ENCODE results near the gene HIC1.

HIC1 gene

DNA sequence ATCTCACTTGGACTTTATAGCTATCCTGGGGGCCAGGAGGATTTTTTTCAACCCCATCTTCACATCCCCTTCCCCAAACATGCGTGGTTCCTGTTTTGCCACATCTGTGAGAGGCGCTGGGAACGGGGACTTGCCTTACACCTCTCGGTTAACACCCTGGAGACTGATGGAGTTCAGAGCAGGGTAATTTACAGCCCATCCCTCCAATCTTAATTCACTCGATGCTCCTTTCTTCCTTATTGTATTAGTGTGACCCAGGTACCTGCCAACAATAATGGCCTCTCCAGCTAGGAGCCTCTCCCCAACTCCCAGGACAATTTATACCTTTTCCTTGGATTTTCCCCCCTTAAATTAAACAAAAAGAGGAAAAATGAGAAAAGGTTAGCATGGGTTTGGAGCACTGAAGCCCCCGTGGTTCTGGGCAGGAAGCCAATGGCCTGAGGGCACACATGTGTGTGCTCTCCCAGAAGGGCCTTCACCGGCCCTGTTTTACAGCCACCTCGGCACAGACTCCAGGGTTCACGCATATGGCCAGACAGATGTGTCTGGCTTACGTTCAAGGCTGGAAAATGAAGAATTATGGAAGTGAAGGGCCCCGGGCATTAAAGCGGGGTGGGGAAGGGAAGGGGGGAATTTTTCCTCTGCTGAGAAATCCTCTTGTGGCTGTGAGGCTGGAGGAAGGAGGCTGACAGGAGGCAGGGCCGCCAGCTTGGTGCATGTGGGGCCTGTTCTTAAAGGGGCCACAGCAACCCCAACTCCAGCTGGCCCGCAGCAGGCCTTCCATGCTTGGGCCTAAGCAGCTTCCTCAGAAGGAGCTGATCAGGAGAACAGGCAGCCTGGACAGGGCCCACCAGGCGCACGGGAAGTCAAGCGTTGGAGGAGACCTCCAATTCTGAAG is 21.4 kb downstream of the HIC1 start:
- DNase-seq (ENCODE audit: low spot score) = no peak

DNA sequence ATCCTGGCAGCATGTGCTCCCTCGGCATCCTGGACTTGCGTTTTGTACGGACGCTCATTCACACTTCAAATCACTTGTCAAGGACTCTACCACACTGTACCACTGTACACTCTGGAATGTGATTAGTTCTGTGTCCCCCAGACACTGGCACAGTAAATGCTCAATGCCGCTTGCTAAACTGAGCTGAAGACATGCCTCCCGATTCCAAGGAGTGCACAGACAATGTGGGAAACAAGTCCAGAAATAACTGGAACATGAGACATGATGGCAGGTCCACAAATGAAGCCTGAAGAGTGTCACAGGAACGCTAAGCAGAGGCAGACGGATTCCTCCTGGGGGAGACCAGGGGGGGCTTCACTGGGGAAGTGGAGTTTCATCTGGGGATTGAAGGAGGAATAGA is 22.1 kb downstream of the HIC1 start:
- no peak for DNase-seq (ENCODE audit: low spot score)

DNA sequence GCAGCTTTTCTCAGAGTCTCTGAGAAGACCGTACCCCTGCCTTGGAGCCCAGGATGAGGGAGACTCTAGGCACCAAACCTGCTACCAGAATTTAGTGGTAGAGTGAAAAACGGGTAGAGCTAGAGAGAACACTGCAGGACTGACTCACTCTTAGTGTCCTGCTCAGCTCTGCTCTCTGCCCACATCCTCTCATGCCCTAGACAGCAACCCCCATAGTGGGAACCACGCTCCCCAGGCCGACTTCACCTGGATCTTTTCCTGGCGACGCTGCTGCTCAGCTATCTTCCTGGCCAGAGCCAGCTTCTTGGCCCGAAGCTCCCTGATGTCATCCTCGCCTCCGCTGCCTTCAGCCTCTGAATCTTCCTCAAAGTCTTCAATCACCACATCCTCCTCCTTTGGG is 26.7 kb downstream of the HIC1 start:
- peak; percentile 47 for DNase-seq (ENCODE audit: low spot score)

DNA sequence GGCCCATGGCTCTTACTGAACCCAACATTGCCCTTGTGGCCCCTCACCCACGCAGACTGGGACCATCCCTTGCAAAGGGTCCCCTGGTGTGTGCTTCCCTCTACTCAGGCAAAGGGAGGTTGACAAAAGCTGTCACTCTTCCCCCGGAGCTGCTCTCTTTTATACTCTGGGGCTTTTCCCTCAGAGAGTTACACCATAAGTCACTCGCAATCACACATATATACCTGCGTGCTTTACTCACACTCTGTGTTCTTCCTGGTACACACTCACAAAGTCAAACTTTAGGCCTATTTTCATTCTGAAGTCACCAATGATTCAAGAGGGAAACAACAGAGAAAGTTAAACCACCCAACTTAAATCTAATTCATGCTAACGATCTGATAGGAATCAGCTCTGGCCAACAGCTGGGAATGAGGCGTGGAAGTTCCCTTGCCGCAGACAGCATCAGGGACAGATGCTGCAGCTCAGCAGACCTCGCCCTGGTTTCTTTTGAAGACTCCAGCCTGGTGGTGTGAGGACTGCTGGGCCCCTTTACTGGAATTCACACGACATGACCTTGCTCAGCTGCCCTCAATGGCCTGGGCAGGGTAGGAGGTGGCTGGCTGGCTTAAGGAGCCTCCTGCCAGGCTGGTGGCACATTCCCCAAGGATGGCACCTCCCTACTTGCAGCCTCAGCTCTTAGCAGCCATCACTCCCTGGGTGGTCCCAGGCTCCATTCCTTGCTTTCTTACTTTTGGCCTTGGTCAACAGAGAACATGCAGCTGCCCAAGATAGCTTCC is 27.3 kb downstream of the HIC1 start:
- DNase-seq (ENCODE audit: low spot score) = peak; percentile 42

DNA sequence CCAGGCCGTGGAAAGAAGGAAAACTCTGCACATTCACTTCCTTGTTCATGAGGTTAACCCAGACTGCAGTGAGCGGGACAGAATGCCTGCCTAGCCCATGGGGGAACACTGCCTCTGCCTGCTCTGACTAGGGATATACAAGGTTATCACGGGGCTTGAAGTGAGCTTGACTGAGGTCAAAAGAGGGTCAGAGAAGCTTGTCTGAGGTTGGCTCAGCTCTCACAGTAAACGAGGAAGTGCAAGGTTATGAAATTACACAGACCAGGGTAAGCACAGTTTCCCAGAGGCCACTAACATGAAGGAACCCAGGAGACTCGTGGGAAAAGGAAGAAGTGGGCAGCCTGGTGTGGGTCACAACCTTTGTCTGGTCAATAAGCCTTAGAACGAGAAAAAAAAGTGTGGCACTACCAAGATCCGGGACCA is 28.7 kb downstream of the HIC1 start:
- no peak for DNase-seq (ENCODE audit: low spot score)

DNA sequence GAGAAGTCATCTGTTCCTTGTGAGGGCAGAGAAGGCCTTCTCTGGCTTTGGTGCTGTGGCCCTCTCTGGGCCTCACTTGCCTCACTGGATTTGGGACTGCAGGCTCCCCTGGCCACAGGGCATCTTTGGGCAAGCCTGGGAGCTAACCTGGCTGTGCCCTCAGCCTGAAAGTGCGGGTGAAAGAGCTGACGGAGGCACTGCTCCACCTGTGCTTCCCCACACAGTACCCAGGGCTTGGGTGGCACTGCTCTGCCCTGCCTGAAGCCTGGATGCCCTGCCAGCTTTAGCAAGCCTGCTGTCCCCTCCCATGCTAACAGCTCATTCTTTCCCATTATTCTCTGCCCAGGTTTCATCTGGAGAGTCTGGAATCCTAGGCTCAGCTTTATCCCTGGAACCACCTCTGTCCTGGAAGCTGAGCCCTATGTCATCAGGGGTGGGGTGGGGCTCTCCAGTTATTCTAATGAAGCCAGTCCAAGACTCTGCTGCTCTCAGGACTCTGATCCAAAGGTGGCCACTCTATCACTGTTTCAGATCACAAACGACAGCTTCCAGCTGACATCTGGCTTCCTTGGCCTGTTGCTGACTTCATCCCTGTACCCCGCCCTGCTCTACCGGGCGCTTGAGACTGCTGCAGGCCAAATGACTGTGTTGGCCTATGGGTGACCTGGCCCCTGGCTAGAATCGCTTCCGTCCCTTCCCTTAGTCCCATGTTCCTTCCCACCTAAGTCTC is 29.3 kb downstream of the HIC1 start:
- peak; percentile 83 for DNase-seq (ENCODE audit: low spot score)

DNA sequence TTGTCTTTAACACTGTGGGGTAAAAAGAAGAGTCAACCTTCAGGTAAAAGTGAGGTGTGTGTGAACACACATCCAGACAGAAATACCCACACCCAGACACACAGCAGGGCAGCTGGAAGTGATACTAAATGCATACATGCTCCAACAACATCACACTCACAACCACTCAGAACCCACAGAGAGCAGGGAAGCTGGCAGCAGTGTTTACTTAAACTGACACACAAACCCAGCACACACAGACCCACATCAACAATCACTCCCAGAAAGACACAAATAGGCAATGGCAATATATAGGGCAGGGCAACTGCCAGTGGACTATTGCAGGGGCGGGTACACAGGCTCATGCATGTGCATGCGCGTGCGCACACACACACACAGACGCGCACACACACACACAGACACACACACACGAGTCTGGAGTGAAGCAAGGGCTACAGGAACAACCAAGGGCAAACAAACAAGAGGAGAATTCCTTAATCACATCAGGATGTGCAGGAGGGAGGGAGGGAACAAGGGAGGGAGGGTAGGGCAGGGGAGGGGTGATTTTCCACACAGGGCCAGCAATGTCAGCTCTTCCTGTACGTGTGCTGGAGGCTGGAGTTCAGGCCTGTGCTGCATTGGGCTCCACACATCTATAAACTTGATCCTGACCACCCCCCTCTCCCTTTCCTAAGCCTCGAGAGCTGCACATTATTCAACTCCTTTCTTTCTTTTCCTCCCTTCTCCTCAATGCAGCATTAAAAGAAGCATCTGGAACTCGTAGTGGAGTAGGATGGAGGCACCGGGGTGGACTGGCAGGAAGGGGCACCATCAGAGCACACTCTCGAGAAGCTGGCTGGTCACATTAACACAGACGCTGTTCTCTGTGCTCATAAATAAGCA is 30.1 kb downstream of the HIC1 start:
- peak; percentile 72 for DNase-seq (ENCODE audit: low spot score)

DNA sequence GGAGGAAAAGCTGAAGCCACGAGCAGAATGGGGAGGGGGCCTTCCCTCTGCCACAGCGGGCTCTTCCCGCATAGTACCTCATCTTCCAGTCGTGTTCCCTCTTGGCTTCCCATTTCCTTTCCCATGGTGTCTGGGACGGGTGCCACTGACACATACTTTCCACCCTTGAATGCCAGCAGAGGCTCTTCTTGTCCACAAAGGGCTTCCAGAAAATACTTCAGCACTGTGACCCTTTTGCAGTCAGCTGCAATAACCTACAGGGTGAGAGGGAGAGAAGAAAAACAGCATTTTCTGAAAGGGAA is 30.7 kb downstream of the HIC1 start:
- DNase-seq (ENCODE audit: low spot score) = peak; percentile 31

DNA sequence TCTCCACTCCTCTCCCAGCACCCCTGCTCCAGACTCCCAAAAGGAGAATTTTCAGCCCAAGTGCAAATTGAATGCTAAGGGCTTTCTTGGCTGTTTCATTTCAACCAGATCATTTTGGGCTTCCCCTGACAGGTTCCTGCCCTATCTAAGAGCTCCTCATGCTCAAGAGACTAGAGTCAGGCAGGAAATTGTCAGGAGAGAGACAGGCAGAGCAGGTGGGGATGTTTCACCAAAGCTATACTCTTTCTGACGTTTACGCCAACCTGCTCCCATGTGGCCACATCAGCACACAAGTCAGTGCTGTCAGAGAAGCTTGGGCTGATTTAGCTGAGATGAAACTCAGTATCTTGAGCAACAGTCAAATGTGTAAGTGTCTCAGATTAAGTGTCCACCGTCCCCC is 31.4 kb downstream of the HIC1 start:
- DNase-seq (ENCODE audit: low spot score) = no peak

DNA sequence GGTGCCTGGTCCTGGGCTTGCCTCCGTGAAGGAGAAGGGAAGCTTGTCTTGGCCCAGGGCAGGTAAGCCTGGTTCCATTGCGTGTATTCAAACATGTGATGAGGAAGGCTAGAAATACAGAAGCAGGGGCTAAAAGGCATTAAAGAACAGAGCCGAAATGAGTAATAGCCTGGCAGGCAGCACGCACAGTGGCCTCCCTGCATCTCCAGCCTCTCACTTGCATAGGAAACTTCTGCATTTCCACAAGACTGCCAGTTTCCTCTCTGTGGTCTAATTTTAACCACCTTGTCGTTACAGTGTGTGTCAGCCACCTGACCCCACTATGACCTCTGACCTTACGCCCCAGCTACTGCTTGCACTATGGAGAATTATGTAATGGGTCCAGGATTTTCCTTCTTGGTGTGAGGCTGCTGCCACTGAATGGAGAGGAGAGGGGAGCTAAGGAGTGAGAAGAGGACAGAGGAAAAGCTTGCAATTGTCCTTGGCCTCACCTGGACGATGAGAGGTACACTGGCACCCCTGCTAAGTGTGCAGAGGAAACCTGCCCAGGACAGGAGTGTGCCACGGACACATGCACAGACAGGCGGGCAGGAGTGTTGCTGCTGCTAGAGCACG is 32.8 kb downstream of the HIC1 start:
- no peak for DNase-seq (ENCODE audit: low spot score)

DNA sequence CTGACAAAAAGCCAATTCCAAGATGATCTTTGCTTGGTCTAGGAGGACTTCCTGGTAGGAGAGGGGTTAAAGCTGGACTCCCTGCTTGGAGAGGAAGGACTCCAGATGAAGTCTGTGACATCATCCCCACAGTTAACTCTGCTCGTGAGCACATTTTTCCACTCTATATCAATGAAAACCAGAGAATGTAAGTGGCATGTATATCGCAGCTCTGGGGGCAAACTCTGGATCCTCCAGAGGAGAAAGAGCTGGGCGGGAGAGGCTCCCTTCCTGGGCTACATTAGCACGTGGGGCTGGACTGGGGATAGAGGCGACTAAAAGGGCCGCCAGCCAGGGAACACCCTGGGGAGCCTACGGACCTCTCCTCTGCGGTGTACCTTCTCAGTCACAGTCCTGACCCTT is 34.1 kb downstream of the HIC1 start:
- DNase-seq (ENCODE audit: low spot score) = peak; percentile 41

DNA sequence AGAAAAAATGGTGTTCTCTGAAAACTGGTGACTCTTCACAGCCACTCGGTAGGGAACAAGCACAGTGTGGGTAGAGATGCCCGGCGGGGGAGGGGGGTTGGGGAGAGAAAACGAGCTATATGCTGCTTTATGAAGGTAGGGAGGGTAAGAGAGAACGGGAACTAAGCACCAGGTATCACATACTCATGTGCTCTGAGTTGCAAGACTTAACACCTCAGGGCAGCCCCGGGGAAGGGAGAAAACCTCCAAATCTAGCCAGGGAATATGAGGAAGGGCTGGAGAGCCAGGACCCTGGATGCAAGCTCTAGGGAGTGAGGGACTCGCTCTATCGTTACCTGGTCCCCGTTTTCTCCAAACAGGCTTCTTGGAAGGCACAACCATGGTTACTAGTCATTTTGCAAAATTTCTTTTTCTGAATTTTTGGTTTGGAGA is 35.3 kb downstream of the HIC1 start:
- DNase-seq (ENCODE audit: low spot score) = no peak

DNA sequence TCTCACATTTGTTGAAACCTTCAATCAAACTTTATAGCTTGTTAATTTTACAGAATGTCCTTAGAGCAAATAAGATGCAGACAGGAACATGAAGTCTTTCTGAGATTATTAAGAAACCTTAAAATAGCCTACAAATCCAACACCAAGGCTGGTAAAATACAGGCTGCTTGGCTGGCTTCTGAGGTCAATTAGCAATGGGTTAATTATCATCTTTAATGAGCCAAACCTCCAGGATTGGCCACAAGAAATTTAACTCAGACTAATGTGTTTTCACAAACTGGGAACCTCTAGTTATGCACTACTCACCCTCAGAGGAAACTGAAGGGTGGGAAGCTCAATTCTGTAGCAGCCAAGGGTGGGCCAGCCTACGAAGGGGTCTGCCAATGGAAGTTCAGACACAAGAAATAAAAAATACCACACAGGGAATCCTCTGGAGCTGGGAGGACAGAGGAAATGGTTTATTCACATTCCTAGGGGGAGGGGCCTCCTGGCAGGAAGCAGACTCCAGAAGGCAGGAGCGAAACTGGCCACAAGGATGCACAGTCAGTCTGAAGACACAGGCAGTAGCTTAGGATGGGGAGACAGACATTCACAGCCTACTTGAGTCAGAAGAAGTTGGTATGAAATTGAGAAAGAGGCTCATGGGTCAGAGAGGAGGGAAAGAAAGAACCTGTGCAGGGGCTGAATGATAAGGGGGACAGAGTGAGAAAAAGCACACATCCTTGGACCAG is 36.1 kb downstream of the HIC1 start:
- peak; percentile 93 for DNase-seq (ENCODE audit: low spot score)

DNA sequence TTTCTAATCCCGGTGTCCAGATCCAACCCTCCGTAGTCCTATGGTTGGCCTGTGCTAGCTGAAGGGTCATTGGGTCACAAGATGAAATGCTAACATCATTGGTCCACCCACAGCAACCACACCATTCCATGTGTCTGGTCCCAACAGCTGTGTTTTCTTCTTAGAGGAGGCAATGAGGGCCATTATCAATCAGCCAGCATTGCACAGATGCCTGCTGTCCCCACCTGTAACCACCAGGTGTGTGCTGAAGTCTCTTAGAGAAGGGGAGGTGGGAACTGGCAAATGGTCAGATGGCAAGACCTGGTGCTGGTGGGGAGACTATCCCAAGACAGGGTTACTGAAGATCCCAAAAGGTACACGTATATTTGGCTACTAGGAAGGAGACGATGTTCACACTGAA is 37.4 kb downstream of the HIC1 start:
- DNase-seq (ENCODE audit: low spot score) = no peak

DNA sequence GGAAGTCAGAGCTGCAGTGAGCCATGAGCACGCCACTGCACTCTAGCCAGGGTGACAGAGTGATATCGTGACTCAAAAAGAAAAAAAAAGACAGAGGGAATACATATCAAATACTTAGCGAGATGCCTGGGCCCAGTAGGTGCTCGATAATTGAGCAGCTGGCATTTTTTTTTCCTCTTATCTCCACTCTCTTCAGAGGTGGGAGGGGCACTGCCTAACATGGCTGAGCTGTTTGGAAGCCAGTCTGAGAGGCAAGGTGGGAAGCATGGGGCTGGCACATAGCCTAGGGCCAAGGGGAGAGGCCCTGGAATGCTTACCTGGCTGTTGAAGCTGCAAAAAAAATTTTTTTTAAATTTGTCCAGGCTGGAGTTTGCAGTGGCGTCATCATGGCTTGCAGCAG is 38.4 kb downstream of the HIC1 start:
- DNase-seq (ENCODE audit: low spot score) = no peak

DNA sequence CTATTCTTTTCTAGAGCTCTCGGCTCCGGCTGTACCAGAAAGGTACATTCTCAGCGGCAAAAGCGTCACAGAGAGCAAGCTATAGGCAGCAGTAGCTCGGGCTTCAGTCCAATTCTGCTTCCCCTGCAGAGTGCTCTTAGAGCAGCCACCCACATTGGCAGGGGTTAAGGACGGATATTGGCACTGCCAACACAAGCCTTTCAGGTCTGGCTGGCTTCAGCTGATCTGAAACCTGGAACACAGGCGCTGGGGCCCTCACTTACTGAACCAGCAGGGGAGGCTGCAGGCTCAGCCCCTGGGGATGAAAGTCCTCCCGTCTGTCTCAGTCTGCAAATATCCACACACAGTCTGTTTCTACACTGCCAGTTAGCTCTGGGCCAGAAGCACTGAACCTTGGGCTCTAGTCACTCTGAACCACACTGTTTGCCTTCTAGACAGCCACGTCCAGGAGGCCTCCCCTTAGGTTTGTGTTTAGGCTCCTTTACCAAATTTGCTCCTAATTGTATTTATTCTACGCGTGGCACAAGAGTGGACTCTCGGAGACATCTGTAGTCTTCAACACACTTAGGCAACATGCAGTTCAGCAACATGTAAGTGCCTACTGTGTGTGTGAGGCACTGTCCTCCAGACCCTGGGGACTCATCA is 40.1 kb downstream of the HIC1 start:
- peak; percentile 60 for DNase-seq (ENCODE audit: low spot score)

DNA sequence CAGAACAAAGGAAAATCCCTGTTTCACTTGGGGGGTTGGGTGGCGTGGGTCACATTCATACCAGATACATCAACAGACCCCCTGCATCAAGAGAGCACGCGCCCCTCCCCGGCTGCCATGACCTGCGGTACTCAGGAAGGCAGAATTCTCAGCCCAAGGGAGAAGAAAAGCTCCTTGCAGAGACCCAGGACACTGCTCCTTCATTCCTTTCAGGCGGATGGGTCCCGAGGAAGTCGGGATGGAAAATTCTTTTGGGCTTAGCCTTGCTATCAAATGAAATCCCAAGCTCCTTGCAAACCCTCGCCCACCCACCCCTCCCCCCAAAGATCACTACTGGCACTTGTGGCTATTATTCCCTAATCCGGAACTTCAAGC is 40.6 kb downstream of the HIC1 start:
- DNase-seq (ENCODE audit: low spot score) = no peak

DNA sequence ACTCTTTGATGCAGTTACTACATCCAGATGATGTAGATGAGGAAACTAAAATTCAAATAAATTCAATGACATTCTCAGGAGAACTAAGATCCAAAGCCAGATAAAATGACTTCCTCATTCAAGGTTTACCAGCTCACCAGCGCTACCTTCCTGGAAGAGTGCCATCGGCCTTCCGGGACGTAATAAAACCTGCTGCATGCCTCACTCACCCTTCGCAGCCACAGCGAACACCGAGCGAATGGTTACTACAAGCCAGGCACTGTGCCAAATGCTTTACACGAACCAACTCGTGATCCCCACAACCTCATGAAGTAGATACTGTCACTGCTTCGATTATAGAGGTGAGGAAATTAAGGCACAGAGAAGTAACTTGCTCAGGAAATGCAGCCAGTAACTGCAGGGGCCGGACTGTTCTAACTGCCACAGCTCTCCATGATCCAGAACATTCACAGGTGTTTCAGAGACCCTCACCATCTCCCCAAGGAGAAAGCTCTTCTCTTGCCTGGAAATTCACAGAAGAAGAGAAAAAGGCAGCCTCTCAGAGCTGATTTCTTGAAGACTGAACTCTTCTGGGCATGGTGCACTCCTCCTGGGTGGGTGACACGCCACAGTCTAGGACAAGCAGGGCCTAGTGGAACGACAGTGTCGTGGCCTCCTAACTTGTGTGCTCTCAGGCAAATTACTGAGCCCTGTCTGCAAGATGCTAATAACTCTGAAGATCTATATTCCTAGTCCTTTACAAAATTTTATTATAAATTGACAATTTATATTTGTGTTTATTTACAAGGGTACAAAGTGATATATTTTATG is 46.8 kb downstream of the HIC1 start:
- no peak for DNase-seq (ENCODE audit: low spot score)
